CD4-positive, alpha-beta T cell treated with Interleukin-2 at 100 ng/mL for 4 hours (primary cell): ENCODE measurements around the gene MTHFD2.
A peak's percentile ranks its signal among the peaks of the same experiment; 100 is the strongest.
"Not testable (repeated sequence)": the region's sequence is repeated elsewhere in the genome, so short reads cannot be mapped to it uniquely, and the experiment has no call there.

Experiments used
- DNase-seq: peaks from one replicate; pipeline ENCODE4 v3.0.0-alpha.2; 2020; ENCODE audit warnings: low spot score

The MTHFD2 gene

GRCh38 chr2:74229865-74230264 lies 31.4 kb downstream of the MTHFD2 start:
- DNase-seq, result not testable (repeated sequence)

- DNase-seq, result no peak
Measured at GRCh38 chr2:74232426-74232825, 34.0 kb downstream of the MTHFD2 start.

DNA sequence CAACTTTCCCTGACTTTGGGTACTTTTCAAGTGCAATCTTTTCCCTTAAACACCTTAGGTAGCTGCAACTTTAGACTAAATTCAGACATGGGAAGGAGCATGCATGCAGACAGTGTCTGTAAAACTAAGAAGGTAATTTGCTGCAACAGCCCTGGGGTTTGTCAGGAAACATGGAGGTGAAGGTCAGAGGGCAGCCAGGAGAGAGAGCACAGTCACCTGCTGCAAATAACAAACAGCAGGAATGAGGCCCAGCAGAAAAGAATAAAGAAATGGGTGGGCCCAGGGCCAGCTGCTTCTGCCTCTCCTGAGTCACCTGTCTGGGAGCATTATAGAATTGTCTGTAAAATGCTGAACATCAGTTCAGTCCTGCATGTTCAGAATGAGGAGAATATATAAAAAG lies 35.2 kb downstream of the MTHFD2 start:
- DNase-seq, result no peak

- DNase-seq, result no peak
Measured at GRCh38 chr2:74235041-74235440, 36.6 kb downstream of the MTHFD2 start.

DNA sequence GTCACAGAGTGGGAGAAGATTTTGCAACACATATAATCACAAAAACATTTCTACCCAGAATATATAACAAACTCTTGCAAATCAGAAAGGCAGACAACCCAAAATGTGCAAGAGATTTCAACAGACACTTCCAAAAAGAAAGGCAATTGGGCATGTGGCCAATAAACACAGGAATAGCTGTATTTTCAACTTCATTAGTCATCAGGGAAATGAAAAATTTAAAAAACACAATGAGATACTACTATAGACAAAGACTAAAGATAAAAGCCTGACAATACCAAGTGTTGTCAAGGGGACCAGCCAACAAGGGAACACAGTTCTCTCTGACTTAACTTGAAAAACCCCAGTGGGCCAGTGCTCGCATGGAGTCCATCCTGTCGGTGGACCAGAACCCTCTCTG lies 40.5 kb downstream of the MTHFD2 start:
- DNase-seq, result no peak

DNA sequence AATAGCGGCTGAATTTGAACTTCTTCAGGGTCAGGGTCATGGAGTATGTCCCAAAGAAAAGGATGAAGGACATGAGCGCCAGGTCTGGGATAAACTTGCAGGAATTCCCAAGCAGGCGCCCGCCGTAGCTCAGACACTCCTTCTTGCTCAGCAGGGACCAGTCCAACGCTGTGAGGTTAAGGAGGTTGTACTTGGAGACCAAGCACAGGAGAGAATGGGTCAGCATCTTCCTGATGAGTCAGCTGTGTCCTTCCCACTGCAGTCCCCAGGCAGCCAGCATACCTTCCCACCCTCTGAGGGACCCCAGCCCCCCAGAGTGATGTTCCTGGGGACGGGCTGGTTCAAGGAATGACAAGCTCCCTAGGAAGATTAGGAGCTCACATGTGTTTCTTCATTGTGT lies 40.9 kb downstream of the MTHFD2 start:
- no peak for DNase-seq

GRCh38 chr2:74242354-74243071 lies 44.1 kb downstream of the MTHFD2 start:
- no peak for DNase-seq

DNA sequence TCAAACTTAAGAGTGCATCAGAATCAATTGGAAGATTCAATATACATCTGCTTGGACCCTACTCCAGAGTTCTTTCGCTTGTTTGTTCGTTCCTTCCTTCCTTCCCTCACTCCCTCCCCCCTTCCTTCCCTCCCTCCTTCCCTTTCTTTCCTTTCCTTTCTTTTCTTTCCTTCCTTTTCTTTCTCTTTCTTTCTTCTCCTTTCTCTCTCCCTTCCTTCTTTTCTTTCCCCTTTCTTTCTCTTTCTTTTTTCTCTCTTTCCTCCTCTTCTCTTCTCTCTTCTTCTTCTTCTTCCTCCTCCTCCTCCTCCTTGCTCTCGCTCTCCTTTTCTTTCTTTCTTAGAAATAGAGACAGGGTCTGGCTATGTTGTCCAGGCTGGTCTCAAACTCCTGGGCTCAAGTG lies 45.9 kb downstream of the MTHFD2 start:
- no peak for DNase-seq

DNA sequence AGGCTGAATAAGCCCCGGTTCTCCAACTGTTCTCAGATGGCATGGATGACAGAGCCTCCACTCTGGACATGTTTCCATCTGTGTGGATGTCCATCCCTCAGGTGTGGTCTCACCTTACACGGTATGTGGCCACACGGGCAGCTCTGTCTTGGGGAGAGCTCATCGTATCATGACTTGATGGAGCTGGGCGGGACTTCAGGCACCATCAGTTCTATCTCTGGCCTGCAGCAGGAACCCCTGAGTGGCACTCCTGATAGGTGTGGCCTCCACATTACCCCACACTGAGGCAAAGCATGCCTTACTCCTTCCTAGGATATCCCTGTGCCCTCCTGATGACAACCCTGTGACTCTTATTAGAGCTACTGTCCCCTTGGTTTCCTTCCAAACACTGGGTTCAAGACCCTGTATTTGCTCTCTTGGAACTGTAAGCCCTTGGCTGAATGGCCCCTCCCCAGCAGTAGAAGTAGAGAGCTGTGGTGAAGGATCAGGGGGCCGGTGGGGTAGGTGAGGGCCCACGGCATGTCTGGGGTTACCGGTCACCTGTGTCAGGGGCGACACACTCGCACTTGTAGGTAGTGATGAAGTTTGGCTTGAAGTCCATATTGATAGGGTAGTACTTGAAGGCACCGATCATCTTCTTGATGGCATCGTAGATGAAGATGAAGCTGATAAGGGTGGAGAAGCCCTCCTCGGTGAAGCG lies 48.2 kb downstream of the MTHFD2 start:
- no peak for DNase-seq

- DNase-seq, result no peak
Measured at GRCh38 chr2:74249406-74250122, 51.1 kb downstream of the MTHFD2 start.

- peak; percentile 56 for DNase-seq
Measured at GRCh38 chr2:74250189-74250631, 51.8 kb downstream of the MTHFD2 start.

- no peak for DNase-seq
Measured at GRCh38 chr2:74252036-74252435, 53.6 kb downstream of the MTHFD2 start.

- no peak for DNase-seq
Measured at GRCh38 chr2:74252862-74253261, 54.4 kb downstream of the MTHFD2 start.

DNA sequence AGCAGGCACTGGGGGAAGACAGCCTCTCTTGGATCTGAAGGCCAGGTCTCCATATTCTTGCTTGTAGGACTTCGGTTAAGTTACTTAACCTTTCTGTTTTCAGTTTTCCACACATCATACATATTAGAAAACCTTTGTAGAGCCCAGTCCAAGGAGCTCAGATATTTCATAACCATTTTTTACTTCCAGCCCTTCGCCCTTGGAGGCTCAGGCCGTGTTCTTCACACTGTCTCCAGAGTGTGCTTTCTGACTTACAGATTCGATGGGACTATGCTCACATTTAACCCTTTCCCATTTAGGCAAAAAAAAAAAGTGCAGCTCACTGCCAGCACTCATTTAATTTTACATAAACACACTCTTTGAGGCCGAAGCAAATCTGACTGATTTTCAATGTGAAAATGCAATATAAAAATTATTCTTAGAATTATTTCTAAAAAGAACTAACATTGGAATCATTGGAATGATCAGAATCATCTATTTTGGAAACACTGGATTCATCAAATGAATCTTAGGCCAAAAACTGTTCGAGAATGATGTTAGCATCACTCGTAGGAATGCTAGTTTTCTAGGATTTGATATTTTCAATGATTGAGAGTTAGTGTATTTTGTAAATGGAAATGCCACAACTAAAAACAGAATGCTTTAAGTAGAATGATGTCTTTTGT lies 55.0 kb downstream of the MTHFD2 start:
- no peak for DNase-seq

GRCh38 chr2:74253971-74254310 lies 55.5 kb downstream of the MTHFD2 start:
- no peak for DNase-seq

DNA sequence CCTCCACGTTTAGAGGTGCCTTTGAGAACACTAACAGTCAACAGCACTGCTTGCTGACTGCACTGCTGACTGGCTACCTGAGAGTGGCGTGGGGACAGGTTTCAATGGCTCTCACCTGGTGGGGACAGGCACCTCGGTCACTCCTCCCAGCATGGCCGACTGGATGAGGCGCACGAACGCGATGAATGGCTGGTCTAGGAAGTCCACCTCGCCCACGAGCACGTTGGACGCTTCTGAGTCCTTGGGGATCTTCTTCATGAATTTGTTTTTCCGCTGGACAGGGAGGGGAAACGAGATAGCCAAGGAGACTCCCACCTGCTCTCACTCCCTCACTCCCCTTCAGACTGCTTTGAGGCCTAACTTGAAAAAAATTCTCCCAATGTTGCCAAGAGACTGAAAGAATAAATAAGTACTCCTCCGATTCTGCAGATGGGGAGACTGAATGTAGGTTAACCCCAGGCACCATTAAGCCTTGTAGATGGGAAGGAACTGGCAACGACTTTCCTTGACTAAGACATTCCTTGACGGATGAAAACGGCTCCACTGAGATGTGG lies 57.3 kb downstream of the MTHFD2 start:
- no peak for DNase-seq

DNA sequence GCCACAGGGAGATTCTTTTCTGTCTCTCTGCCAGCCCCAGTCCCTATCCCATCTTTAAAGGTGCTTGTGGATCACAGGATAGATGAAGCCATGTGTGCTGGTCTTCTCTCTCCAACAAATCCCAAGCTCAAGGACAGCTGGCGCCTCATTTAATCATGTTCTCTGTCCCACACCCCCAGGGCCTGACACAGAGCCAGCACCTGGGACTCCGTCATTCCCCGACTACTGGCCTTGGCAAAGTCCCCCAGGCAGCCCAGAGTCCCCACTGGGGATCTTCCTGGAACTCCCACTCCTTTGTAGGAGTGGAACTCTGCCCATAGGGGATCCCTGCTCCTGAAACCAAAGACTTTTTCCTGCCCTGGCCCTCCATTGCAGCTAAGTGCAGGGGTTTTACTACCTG lies 60.8 kb downstream of the MTHFD2 start:
- DNase-seq, result no peak

- DNase-seq, result no peak
Measured at GRCh38 chr2:74259733-74260132, 61.3 kb downstream of the MTHFD2 start.

DNA sequence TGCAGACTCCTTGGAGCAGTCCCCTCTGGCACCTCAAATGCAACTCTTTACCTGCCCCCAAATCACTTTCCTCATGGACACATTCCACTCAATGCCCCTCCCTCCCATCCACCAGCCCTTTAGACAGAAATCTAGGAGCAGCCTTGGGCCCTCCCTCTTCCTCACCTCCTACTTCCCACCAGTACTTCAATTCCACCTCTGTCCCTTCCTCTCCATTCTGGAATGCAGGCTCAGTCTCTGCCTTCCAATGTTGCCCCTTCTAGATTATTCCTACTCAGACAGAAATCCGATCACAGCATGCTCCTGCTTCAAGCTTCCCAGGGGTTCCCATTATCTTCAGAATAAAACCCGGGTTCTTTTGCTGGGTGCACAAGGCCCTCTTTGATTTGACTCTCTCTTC lies 62.1 kb downstream of the MTHFD2 start:
- no peak for DNase-seq

GRCh38 chr2:74261204-74261864 lies 62.9 kb downstream of the MTHFD2 start:
- no peak for DNase-seq

DNA sequence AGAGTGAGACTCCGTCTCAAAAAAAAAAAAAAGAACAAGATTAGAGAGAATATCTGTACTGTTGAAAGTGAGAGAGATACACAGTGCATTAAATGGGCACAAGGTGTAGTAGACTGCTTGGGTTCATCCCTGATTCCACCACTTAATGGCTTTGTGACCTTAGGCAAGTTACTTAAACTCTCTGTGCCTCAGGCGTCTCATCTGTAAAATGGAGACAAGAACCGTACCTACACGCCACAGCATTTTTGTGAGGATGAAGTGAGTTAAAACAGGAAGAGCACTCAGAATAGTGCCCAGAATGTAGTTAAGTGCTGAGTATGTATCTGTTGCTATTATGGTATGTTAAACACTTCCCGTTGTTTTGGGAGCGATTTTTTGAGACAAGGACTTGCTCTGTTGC lies 64.3 kb downstream of the MTHFD2 start:
- DNase-seq, result no peak

DNA sequence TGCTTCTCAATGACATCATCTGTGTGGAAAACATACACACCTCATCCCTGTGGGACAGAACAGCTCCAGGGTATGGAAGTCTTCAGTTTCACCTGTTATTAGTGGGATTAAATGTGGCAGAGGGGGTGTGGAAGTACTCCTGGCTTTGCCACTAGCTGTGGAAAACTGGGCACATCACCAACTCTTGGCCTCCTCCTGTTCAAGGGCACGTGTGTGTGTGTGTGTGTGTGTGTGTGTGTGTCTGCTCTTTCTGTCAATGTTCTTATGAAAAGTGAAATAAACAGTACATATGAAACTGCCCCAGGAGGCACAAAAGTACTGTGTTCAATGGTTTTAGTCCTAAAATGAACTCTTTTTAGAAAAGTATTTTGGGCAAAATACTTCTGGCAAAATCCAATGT lies 65.9 kb downstream of the MTHFD2 start:
- DNase-seq, result no peak
